K562 (cell line): ENCODE results near the gene SEMA3A. TPM values are rescaled to one million over a fixed set of nuclear protein-coding genes. Genes with fewer than 3 reads are reported as not detected.

Experiments
- ATAC-seq: fragments of 200-7000 bp; cut with Tn5 transposase; 3 replicates; pipeline ENCODE4 v1.9.1; 2020; ENCODE audit warnings: moderate library complexity
- BruUV-seq: library from RNA; stranded (reverse); fragments of 400-500 nt; replicated peaks from 2 replicates; lab custom pipeline; 2021; lab: Mats Ljungman, UMichigan
- CTCF ChIA-PET: fragments of 300-600 bp; formaldehyde crosslinking; extraction: SDS; loops from one replicate; lab custom pipeline; 2021; ENCODE audit warnings: low intra/inter-chr PET ratio; lab: Yijun Ruan, JAX
- POLR2A ChIA-PET: fragments of 300-600, 350-650 bp; sonication (Branson Sonifier 250); formaldehyde crosslinking; extraction: SDS; loops from one replicate; lab custom pipeline; 2021; ENCODE audit warnings: antibody characterized with exemption, inconsistent platforms; lab: Yijun Ruan, JAX
- DNase-seq, 4 experiments: peaks; one replicate each; pipeline versions ENCODE4 v3.0.0 to v3.0.0-alpha.2; 2011 to 2018; ENCODE audit warnings: low spot score in 3 of 4, mixed read lengths in 3 of 4; ENCODE audit errors: extremely low read depth in 1 of 4
- FAIRE-seq: peaks from 2 replicates; lab custom pipeline; 2011; peaks lifted over from hg19 to GRCh38; lab: Jason Lieb, UNC
- H2AFZ ChIP-seq: 2 replicates; pipeline ENCODE4 v1.6.0; 2011; ENCODE audit warnings: low read depth, low read length, control low read depth, inconsistent platforms
- H3K27ac ChIP-seq: fragments of 200-600 bp; 3 replicates; pipeline ENCODE4 v1.8.0; 2011; ENCODE audit warnings: low read depth, mild to moderate bottlenecking, control low read depth, inconsistent platforms, low read length, moderate library complexity, mixed read lengths; ENCODE audit errors: extremely low read depth
- H3K27me3 ChIP-seq, 2 experiments: fragments of 300-600 bp in 1 of 2; 2 replicates in 1 of 2; 3 replicates in 1 of 2; pipeline versions ENCODE4 v1.6.0 to v1.8.0; 2011; ENCODE audit warnings: inconsistent platforms in 2 of 2, low read length in 2 of 2, mild to moderate bottlenecking in 1 of 2, mixed read lengths in 1 of 2, moderate library complexity in 1 of 2; ENCODE audit not compliant: control insufficient read depth in 2 of 2, insufficient read depth in 2 of 2
- H3K36me3 ChIP-seq: fragments of 300-600 bp; 3 replicates; pipeline ENCODE4 v1.8.0; 2011; ENCODE audit warnings: mild to moderate bottlenecking, low read length, inconsistent platforms; ENCODE audit not compliant: control insufficient read depth, insufficient read depth
- H3K4me1 ChIP-seq, 2 experiments: fragments of 200-600 bp in 1 of 2; replicated peaks in 1 of 2; 2 replicates in 1 of 2; 3 replicates in 1 of 2; pipeline versions ENCODE4 v1.5.1 to v1.8.0; 2011; ENCODE audit warnings: inconsistent platforms in 2 of 2, low read length in 2 of 2, mild to moderate bottlenecking in 1 of 2, mixed read lengths in 1 of 2, moderate library complexity in 1 of 2; ENCODE audit not compliant: control insufficient read depth in 2 of 2, insufficient read depth in 2 of 2
- H3K4me2 ChIP-seq: 2 replicates; pipeline ENCODE4 v1.6.1; 2011; ENCODE audit warnings: low read length, control low read depth, inconsistent platforms, mixed read lengths; ENCODE audit not compliant: insufficient read depth
- H3K4me3 ChIP-seq: fragments of 200-600 bp; sonication (generic), shearing (Covaris generic); 2 replicates; pipeline ENCODE4 v1.5.1; 2016; ENCODE audit warnings: control low read depth, inconsistent platforms
- H3K79me2 ChIP-seq: fragments of 200-600 bp; 3 replicates; pipeline ENCODE4 v1.8.0; 2011; ENCODE audit warnings: low read length, inconsistent platforms; ENCODE audit not compliant: control insufficient read depth, insufficient read depth
- H3K9ac ChIP-seq, 2 experiments: 2 replicates each; pipeline versions ENCODE4 v1.6.0 to v1.6.1; 2011; ENCODE audit warnings: low read depth in 2 of 2, low read length in 2 of 2, control low read depth in 1 of 2, inconsistent platforms in 1 of 2, mild to moderate bottlenecking in 1 of 2, mixed read lengths in 1 of 2; ENCODE audit not compliant: insufficient read depth in 1 of 2
- H3K9me1 ChIP-seq: one replicate; pipeline ENCODE4 v1.6.0; 2011; ENCODE audit warnings: inconsistent platforms, mild to moderate bottlenecking, low read length, moderate library complexity; ENCODE audit not compliant: control insufficient read depth, insufficient read depth
- H3K9me3 ChIP-seq: replicated peaks from 2 replicates; pipeline ENCODE4 v1.5.1; 2011; ENCODE audit warnings: low read depth, low read length, inconsistent platforms; ENCODE audit not compliant: control insufficient read depth, insufficient read depth
- H4K20me1 ChIP-seq: replicated peaks from 2 replicates; pipeline ENCODE4 v1.6.1; 2011; ENCODE audit warnings: low read length, inconsistent platforms, mixed read lengths; ENCODE audit not compliant: control insufficient read depth, insufficient read depth
- ARID1B ChIP-seq: fragments of 450-650 bp; IDR thresholded peaks from 2 replicates; pipeline ENCODE4 v1.6.1; 2016; ENCODE audit warnings: antibody characterized with exemption, mild to moderate bottlenecking, inconsistent platforms
- ARID2 ChIP-seq: fragments of 450-650 bp; IDR thresholded peaks from 2 replicates; pipeline ENCODE4 v1.6.1; 2017; ENCODE audit warnings: antibody characterized with exemption, mild to moderate bottlenecking
- FIP1L1 ChIP-seq: fragments of 200-400 bp; formaldehyde crosslinking; IDR thresholded peaks from 2 replicates; pipeline ENCODE4 v1.6.1; 2018; ENCODE audit warnings: mild to moderate bottlenecking, low read depth, low read length; ENCODE audit not compliant: poor library complexity, severe bottlenecking
- GATAD2A ChIP-seq: fragments of 450-650 bp; IDR thresholded peaks from 2 replicates; pipeline ENCODE4 v1.6.1; 2017
- KAT2B ChIP-seq: IDR thresholded peaks from one replicate; pipeline ENCODE4 v1.6.1; 2012; ENCODE audit warnings: low read depth, mild to moderate bottlenecking, control low read depth, inconsistent platforms, low read length, moderate library complexity
- MAFK ChIP-seq: IDR thresholded peaks from 2 replicates; pipeline ENCODE4 v1.6.1; 2011; ENCODE audit warnings: low read length, improper control_type of control experiment
- RBM34 ChIP-seq: fragments of 200-400 bp; formaldehyde crosslinking; IDR thresholded peaks from 2 replicates; pipeline ENCODE4 v1.6.1; 2018; ENCODE audit warnings: low read length, borderline replicate concordance; ENCODE audit not compliant: insufficient read depth
- SAFB2 ChIP-seq: fragments of 200-400 bp; formaldehyde crosslinking; IDR thresholded peaks from 2 replicates; pipeline ENCODE4 v1.6.1; 2018; ENCODE audit warnings: borderline replicate concordance, low read length, low read depth, moderate library complexity; ENCODE audit not compliant: severe bottlenecking
- ZKSCAN8 ChIP-seq: fragments of 200-800 bp; sonication (Bioruptor generic); IDR thresholded peaks from 2 replicates; pipeline ENCODE4 v1.6.1; 2016; ENCODE audit warnings: missing genetic modification characterization, missing compliant biosample characterization
- ZNF140 ChIP-seq: fragments of 250-450 bp; sonication (Bioruptor Pico); IDR thresholded peaks from 2 replicates; pipeline ENCODE4 v1.8.0; 2021; ENCODE audit warnings: moderate library complexity, mild to moderate bottlenecking, inconsistent platforms
- ZNF766 ChIP-seq: fragments of 200-800 bp; sonication (Bioruptor generic); conservative IDR thresholded peaks from 2 replicates; pipeline ENCODE4 v1.6.1; 2016; ENCODE audit warnings: missing genetic modification characterization, missing compliant biosample characterization
- WGBS: fragments of 100-300 bp; shearing (Covaris generic); methylation state at CpG from one replicate; pipeline ENCODE4 v1.1.6; 2016; ENCODE audit warnings: low coverage, mixed read lengths; ENCODE audit not compliant: insufficient coverage; ENCODE audit errors: missing lambda C conversion rate; 5-methylcytosine and 5-hydroxymethylcytosine counted together
- in situ Hi-C: fragments of 300-500 bp; cut with MboI; formaldehyde crosslinking; loops from 4 replicates; pipeline ENCODE4 v1.15.0; 2018; ENCODE audit warnings: inconsistent platforms, mixed read lengths
- intact Hi-C: fragments of 100-400 bp; cut with micrococcal nuclease; formaldehyde crosslinking; loops from 2 replicates; pipeline ENCODE4 v1.14.2; 2022
- polyA plus RNA-seq, 8 experiments: library from polyadenylated mRNA; depleted of rRNA in 4 of 8; stranded (reverse) in 5 of 8; unstranded in 3 of 8; fragments of >200 nt; fragmentation: Nextera tagmentation in 2 of 8; fragmentation: Illumina TruSeq in 1 of 8; extraction: Ambion mirVana in 2 of 8; extraction: Trizol in 1 of 8; gene quantifications; 2 replicates each; pipeline versions ENCODE4 v1.2.1 to v1.2.3, GENCODE V29; 2011 to 2014; ENCODE audit warnings: inconsistent platforms in 1 of 8, missing spikeins in 1 of 8
- total RNA-seq, 7 experiments: library from RNA; depleted of rRNA in 6 of 7; stranded (reverse); fragments of >200 nt in 6 of 7; fragmentation: Illumina TruSeq in 2 of 7; extraction: Trizol in 2 of 7; gene quantifications; 2 replicates each; pipeline versions ENCODE4 v1.2.1 to v1.2.3, GENCODE V29; 2011 to 2021; ENCODE audit warnings: low replicate concordance in 1 of 7
- TF ChIP-seq, protein P1 (sequence below): fragments of 250-450 bp; sonication (Bioruptor Pico); IDR thresholded peaks from 2 replicates; pipeline ENCODE4 v1.8.0; 2021; ENCODE audit warnings: moderate library complexity, mild to moderate bottlenecking, inconsistent platforms

SEMA3A gene
- total and polyA plus RNA-seq, 9 of the 15 experiments (the other 6 are each of a cell fraction or from before 2014, with no cell fraction given), result 0.36 to 3.0 (median 1.1) TPM

DNA sequence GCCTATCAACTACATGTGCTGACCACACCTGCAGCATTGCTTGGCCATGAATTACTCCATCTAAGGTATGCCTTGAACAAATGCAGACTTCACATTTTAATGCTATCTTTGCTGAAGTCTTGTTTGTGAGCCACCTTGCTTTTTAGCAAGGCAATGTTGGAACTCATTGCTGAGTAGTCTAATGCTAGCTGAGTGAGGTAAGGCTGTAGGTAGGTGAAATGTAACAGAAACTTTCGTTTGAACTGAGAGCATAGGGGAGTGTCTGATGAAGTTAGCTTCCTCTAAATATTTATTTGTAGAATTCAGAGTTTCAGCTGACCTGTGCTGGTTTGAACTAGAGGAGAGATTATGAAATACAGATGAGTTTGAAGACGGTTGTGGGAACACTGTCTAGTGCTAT lies 238.5 kb downstream of the SEMA3A start:
- Histone ChIP-seq H3K27ac (no peak overlapping the region), H4K20me1 (no peaks in the 10 kb centered on the region), H3K4me2 (no peak overlapping the region), H3K36me3 (no peaks in the 10 kb centered on the region), H3K9ac (no peak overlapping the region), H2AFZ (no peak overlapping the region), H3K4me1 (no peaks in the 10 kb centered on the region)
- CTCF ChIA-PET, result no interaction called here
- intact Hi-C loops, result no loop called here
- TF ChIP-seq ZKSCAN8 (CRISPR knock-in tag) (no peak), GATAD2A (no peak), ZNF766 (CRISPR knock-in tag) (no peak), KAT2B (no peak), RBM34 (no peak), ARID1B (no peak), SAFB2 (no peak), ZNF140 (no peak), MAFK (no peak), FIP1L1 (no peak), ARID2 (no peak)
- TF ChIP-seq, protein P1, sequence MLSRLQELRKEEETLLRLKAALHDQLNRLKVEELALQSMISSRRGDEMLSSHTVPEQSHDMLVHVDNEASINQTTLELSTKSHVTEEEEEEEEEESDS (CRISPR knock-in tag), result no peak
- TF ChIP-seq, all 486 proteins: peak for 0
- in situ Hi-C loops, result no loop called here
- no peak overlapping the region for H3K4me3 ChIP-seq
- ATAC-seq, result no peak
- H3K79me2 ChIP-seq, result no peaks in the 10 kb centered on the region
- 0% methylated on average over 2 of the region's 2 CpGs for WGBS
- FAIRE-seq, result no peak
- no peak for DNase-seq
- H3K9me1 ChIP-seq, result no peaks in the 10 kb centered on the region
- POLR2A ChIA-PET, result no interaction called here
- no peaks in the 10 kb centered on the region for H3K27me3 ChIP-seq
- H3K9me3 ChIP-seq, result no peaks in the 10 kb centered on the region
- BruUV-seq, result no TSS peak
